SKM-1 (cell line): Measurements from ENCODE around the gene HMCN2.

Experiments used
- DNase-seq: peaks from one replicate; lab custom pipeline; 2025; ENCODE audit not compliant: unreplicated experiment; lab: John Stamatoyannopoulos, UW

HMCN2 gene

DNA sequence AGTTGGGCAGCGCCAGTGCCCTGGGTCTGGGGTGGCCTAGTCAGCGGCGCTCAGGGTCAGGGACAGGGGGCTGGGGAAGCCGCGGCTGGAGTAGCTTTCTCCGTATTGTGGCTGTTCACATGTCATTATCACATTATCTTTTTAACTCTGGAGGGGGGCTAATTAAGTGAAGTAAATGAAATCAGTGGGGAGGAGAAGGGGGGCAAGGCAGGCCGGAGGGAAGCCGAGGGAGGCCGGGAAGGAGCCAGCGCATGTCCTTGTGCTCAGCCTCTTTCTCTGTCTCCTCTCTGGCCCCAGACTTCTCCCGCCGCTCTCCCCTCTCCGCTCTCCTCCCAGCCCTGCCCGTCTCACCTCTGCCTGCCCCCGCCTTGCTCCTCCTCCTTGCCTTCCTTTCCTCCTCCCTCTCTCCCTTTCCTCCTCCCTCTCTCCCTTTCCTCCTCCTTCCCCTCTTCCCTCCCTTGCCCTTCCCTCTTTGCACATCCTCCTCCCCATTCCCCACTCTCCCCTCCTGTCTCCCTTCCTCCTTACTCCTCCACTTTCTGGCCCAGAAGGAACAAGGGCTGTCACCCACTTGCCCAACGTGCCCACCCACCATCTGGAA, 217.9 kb downstream of the HMCN2 start:
- no peak for DNase-seq
